Mucosa of descending colon (tissue), 3 donors: ENCODE data around the gene NKX1-2. TPM values are rescaled to one million over a fixed set of nuclear protein-coding genes. Genes with fewer than 3 reads are reported as not detected.

Experiments used
- ATAC-seq: fragments of 200-7000 bp; cut with Tn5 transposase; one replicate; pipeline ENCODE4 v1.9.1; 2020; ENCODE audit warnings: mild to moderate bottlenecking, moderate library complexity
- DNase-seq, 3 donors: peaks; one replicate each; pipeline ENCODE4 v3.0.0-alpha.2; 2020
- H3K36me3 ChIP-seq: fragments of 200-600 bp; one replicate; pipeline ENCODE4 v1.8.0; 2021; ENCODE audit warnings: low read depth, mild to moderate bottlenecking
- H3K4me1 ChIP-seq: fragments of 200-600 bp; one replicate; pipeline ENCODE4 v1.8.0; 2021; ENCODE audit warnings: low read depth, mild to moderate bottlenecking
- H3K4me3 ChIP-seq: fragments of 200-600 bp; one replicate; pipeline ENCODE4 v1.8.0; 2021; ENCODE audit warnings: mild to moderate bottlenecking
- H3K9me3 ChIP-seq: fragments of 200-600 bp; one replicate; pipeline ENCODE4 v1.8.0; 2021; ENCODE audit warnings: mild to moderate bottlenecking
- intact Hi-C, 2 donors: fragments of 100-400 bp; cut with DNase I in 1 of 2; cut with micrococcal nuclease in 1 of 2; formaldehyde crosslinking; loops; one replicate each; pipeline versions ENCODE4 v1.11.0 to v1.11.1; 2022; cut with DNase I, micrococcal nuclease
- total RNA-seq, 3 donors: library from RNA; stranded (reverse); fragmentation: NEBNext Ultra II Directional in 2 of 3; extraction: Animal tissue kit (Norgen Biotek cat#: 25700) in 2 of 3; gene quantifications; one replicate each; pipeline versions ENCODE4 v1.2.1 to v1.2.4, GENCODE V29; 2021 to 2023
- TF ChIP-seq, protein P1 (sequence below): fragments of 200-600 bp; IDR thresholded peaks from one replicate; pipeline ENCODE4 v1.8.0; 2022; ENCODE audit warnings: antibody characterized with exemption, mild to moderate bottlenecking
- donor health status: DM: no; HTN: no; CAD: no; lungs with moderate emphysema.
- donor health status: DM: no; HTN: no; CAD: no.
- donor health status: DM: no; HTN: yes; CAD: no.

NKX1-2 gene
- total RNA-seq, 3 donors from 2014 or later, result not detected

DNA sequence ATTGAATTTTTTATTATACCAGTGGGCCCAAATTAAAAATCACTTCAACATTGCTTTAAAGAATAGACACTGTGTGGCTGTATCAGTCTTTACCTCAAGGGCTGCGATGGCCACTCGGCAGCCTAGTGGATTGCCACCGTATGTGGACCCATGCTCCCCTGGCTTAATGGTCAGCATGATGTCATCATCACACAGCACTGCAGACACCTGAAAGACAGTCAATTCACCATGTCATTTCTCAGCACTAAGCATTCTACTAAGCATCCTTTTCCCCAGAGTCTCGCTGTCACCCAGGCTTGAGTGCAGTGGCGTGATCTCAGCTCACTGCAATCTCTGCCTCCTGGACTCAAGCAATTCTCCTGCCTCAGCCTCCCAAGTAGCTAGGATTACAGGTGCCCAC lies 48.2 kb downstream of the NKX1-2 start:
- Histone ChIP-seq H3K4me3 (no peak overlapping the region), H3K4me1 (no peaks in the 10 kb centered on the region), H3K9me3 (no peaks in the 10 kb centered on the region), H3K36me3 (peaks cover 4% of the 10 kb centered on the region)
- DNase-seq (no peak), ATAC-seq (no peak)
- intact Hi-C loops, result no loop called here
- TF ChIP-seq, protein P1, sequence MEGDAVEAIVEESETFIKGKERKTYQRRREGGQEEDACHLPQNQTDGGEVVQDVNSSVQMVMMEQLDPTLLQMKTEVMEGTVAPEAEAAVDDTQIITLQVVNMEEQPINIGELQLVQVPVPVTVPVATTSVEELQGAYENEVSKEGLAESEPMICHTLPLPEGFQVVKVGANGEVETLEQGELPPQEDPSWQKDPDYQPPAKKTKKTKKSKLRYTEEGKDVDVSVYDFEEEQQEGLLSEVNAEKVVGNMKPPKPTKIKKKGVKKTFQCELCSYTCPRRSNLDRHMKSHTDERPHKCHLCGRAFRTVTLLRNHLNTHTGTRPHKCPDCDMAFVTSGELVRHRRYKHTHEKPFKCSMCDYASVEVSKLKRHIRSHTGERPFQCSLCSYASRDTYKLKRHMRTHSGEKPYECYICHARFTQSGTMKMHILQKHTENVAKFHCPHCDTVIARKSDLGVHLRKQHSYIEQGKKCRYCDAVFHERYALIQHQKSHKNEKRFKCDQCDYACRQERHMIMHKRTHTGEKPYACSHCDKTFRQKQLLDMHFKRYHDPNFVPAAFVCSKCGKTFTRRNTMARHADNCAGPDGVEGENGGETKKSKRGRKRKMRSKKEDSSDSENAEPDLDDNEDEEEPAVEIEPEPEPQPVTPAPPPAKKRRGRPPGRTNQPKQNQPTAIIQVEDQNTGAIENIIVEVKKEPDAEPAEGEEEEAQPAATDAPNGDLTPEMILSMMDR, result no peak

Other genes starting within 250 kb of the NKX1-2 start
- gene OAT, start 31.1 kb downstream of the NKX1-2 start, total RNA-seq, result 100 to 1,000 TPM in 1 of 3 donors, 10 to 100 TPM in 2; 46.7 to 120 (median 69.6) TPM
- 10 to 100 TPM; 19.7 to 46.7 (median 26.5) TPM for gene LHPP, start 11.8 kb upstream of the NKX1-2 start, total RNA-seq